PC-3 (cell line): ENCODE measurements around the gene HELLS. TPM values are rescaled to one million over a fixed set of nuclear protein-coding genes. Genes with fewer than 3 reads are reported as not detected.

Experiments used
- ATAC-seq: fragments of 200-7000 bp; cut with Tn5 transposase; 2 replicates; pipeline ENCODE4 v1.9.1; 2020; ENCODE audit warnings: mild to moderate bottlenecking, moderate library complexity
- BruUV-seq: library from RNA; stranded (reverse); fragments of 400-500 nt; replicated peaks from 2 replicates; lab custom pipeline; 2021; lab: Mats Ljungman, UMichigan
- CTCF ChIA-PET: fragments of 300-600 bp; sonication (Branson Sonifier 250); formaldehyde crosslinking; loops from one replicate; lab custom pipeline; 2022; ENCODE audit warnings: antibody characterized with exemption; lab: Charles Lee
- POLR2A ChIA-PET: fragments of 300-600 bp; sonication (Branson Sonifier 250); formaldehyde crosslinking; loops from one replicate; lab custom pipeline; 2022; ENCODE audit warnings: antibody characterized with exemption; ENCODE audit not compliant: unreplicated experiment; lab: Charles Lee
- DNase-seq: peaks from one replicate; pipeline ENCODE4 v3.0.0-alpha.2; 2015
- H2AFZ ChIP-seq: fragments of 300-600 bp; sonication (generic); 2 replicates; pipeline ENCODE4 v1.6.0; 2016; ENCODE audit warnings: antibody characterized with exemption, low read length
- H3F3A ChIP-seq: fragments of 300-600 bp; sonication (generic); one replicate; pipeline ENCODE4 v1.6.0; 2017; ENCODE audit warnings: antibody characterized with exemption, low read length, control low read depth, mild to moderate bottlenecking; ENCODE audit not compliant: unreplicated experiment
- H3K27ac ChIP-seq: fragments of 300-600 bp; sonication (generic); 2 replicates; pipeline ENCODE4 v1.5.1; 2016; ENCODE audit warnings: mild to moderate bottlenecking, low read length
- H3K27me3 ChIP-seq: fragments of 300-600 bp; sonication (generic); 2 replicates; pipeline ENCODE4 v1.6.1; 2016; ENCODE audit warnings: low read length, mixed read lengths
- H3K36me3 ChIP-seq: fragments of 300-600 bp; sonication (generic); 2 replicates; pipeline ENCODE4 v1.6.1; 2016; ENCODE audit warnings: low read depth, mixed run types, low read length, mixed read lengths
- H3K4me1 ChIP-seq: fragments of 300-600 bp; sonication (generic); 2 replicates; pipeline ENCODE4 v1.5.1; 2016; ENCODE audit warnings: low read length; ENCODE audit not compliant: insufficient read depth
- H3K4me2 ChIP-seq: fragments of 300-600 bp; sonication (generic); 2 replicates; pipeline ENCODE4 v1.6.0; 2016; ENCODE audit warnings: low read length
- H3K4me3 ChIP-seq: fragments of 300-600 bp; sonication (generic); 2 replicates; pipeline ENCODE4 v1.5.1; 2016; ENCODE audit warnings: mild to moderate bottlenecking, low read length, mixed read lengths
- H3K79me2 ChIP-seq: fragments of 300-600 bp; sonication (generic); 2 replicates; pipeline ENCODE4 v1.6.1; 2017; ENCODE audit warnings: low read length, mixed read lengths
- H3K9ac ChIP-seq: fragments of 300-600 bp; sonication (generic); 2 replicates; pipeline ENCODE4 v1.6.0; 2016; ENCODE audit warnings: mild to moderate bottlenecking, low read length
- H3K9me2 ChIP-seq: fragments of 300-600 bp; sonication (generic); replicated peaks from 2 replicates; pipeline ENCODE4 v1.6.1; 2016; ENCODE audit warnings: mixed run types, low read length, mixed read lengths
- H3K9me3 ChIP-seq: fragments of 300-600 bp; sonication (generic); 2 replicates; pipeline ENCODE4 v1.6.1; 2016; ENCODE audit warnings: low read length, mixed read lengths
- H4K20me1 ChIP-seq: fragments of 300-600 bp; sonication (generic); 2 replicates; pipeline ENCODE4 v1.6.1; 2016; ENCODE audit warnings: low read length, mixed read lengths
- EZH2 ChIP-seq: fragments of 300-600 bp; sonication (generic); IDR thresholded peaks from one replicate; pipeline ENCODE4 v1.6.1; 2017; ENCODE audit warnings: antibody characterized with exemption, mild to moderate bottlenecking, low read length; ENCODE audit not compliant: unreplicated experiment
- EZH2phosphoT487 ChIP-seq: fragments of 300-600 bp; sonication (generic); IDR thresholded peaks from 2 replicates; pipeline ENCODE4 v1.6.1; 2018; ENCODE audit warnings: mild to moderate bottlenecking, antibody characterized with exemption, low read length, borderline replicate concordance
- intact Hi-C: fragments of 100-400 bp; cut with micrococcal nuclease; formaldehyde crosslinking; loops from 2 replicates; pipeline ENCODE4 v1.9.0; 2023
- total RNA-seq: library from RNA; depleted of rRNA; stranded (reverse); fragments of >200 nt; gene quantifications from 2 replicates; pipeline ENCODE4 v1.2.3, GENCODE V29; 2014
- TF ChIP-seq, protein P1 (sequence below): fragments of 300-600 bp; sonication (generic); conservative IDR thresholded peaks from 2 replicates; pipeline ENCODE4 v1.5.1; 2017; ENCODE audit warnings: antibody characterized with exemption, low read depth, mild to moderate bottlenecking, low read length

Gene HELLS
- total RNA-seq, 1 experiment from 2014 or later, result 86.3 TPM

DNA sequence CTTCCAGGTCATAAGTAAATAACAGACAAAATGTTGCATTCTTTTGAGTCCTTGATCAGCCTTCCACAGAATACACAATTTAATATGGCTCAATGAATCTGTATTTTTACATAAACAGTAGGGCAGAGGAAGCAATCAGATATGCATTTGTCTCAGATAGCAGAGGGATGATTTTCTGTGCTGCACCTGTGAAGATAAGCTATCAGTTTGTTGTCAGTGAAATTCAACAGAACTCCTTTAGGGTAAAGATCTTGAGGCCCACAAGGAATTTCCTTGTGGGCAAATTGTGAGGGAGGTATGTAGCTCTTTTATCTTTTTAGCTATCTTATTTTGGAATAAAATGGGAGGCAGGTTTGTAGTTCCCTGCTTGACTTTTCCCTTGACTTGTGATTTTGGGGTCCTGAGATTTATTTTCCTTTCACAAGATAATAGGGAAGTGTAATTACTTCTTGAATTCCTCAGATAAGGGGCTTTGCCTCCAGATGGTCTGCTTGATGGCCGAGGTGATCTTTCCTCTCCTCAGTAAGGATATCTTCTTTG, 77.1 kb downstream of the HELLS start:
- H3F3A ChIP-seq, result no peaks in the 10 kb centered on the region
- no peaks in the 10 kb centered on the region for H3K27me3 ChIP-seq
- CTCF ChIA-PET, result no interaction called here
- no peak overlapping the region for H2AFZ ChIP-seq
- no peak overlapping the region for H3K4me3 ChIP-seq
- no peaks in the 10 kb centered on the region for H3K79me2 ChIP-seq
- no peak overlapping the region for H3K9ac ChIP-seq
- POLR2A ChIA-PET, result no interaction called here
- no peak overlapping the region for H3K4me2 ChIP-seq
- intact Hi-C loops, result no loop called here
- no peaks in the 10 kb centered on the region for H3K9me3 ChIP-seq
- no peaks in the 10 kb centered on the region for H3K9me2 ChIP-seq
- DNase-seq (no peak), ATAC-seq (no peak)
- H3K27ac ChIP-seq, result no peak overlapping the region
- H4K20me1 ChIP-seq, result no peaks in the 10 kb centered on the region
- no peaks in the 10 kb centered on the region for H3K4me1 ChIP-seq
- no peaks in the 10 kb centered on the region for H3K36me3 ChIP-seq
- TF ChIP-seq EZH2 (no peak), EZH2phosphoT487 (no peak)
- TF ChIP-seq, protein P1, sequence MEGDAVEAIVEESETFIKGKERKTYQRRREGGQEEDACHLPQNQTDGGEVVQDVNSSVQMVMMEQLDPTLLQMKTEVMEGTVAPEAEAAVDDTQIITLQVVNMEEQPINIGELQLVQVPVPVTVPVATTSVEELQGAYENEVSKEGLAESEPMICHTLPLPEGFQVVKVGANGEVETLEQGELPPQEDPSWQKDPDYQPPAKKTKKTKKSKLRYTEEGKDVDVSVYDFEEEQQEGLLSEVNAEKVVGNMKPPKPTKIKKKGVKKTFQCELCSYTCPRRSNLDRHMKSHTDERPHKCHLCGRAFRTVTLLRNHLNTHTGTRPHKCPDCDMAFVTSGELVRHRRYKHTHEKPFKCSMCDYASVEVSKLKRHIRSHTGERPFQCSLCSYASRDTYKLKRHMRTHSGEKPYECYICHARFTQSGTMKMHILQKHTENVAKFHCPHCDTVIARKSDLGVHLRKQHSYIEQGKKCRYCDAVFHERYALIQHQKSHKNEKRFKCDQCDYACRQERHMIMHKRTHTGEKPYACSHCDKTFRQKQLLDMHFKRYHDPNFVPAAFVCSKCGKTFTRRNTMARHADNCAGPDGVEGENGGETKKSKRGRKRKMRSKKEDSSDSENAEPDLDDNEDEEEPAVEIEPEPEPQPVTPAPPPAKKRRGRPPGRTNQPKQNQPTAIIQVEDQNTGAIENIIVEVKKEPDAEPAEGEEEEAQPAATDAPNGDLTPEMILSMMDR, result no peak
- BruUV-seq, result no TSS peak

GRCh38 chr10:94623572-94623971, 78.0 kb downstream of the HELLS start:
- Histone ChIP-seq H3K79me2 (no peaks in the 10 kb centered on the region), H3K27me3 (no peaks in the 10 kb centered on the region), H3K9ac (no peak overlapping the region), H3K36me3 (no peaks in the 10 kb centered on the region), H2AFZ (no peak overlapping the region), H3K27ac (no peak overlapping the region), H3K4me3 (no peak overlapping the region), H3F3A (no peaks in the 10 kb centered on the region), H3K4me1 (no peaks in the 10 kb centered on the region), H3K9me3 (no peaks in the 10 kb centered on the region), H3K4me2 (no peak overlapping the region), H3K9me2 (no peaks in the 10 kb centered on the region), H4K20me1 (no peaks in the 10 kb centered on the region)
- TF ChIP-seq EZH2 (no peak), EZH2phosphoT487 (no peak)
- TF ChIP-seq, protein P1, result no peak
- CTCF ChIA-PET, result no interaction called here
- POLR2A ChIA-PET, result no interaction called here
- no TSS peak for BruUV-seq
- ATAC-seq, result no peak
- intact Hi-C loops, result no loop called here
- DNase-seq, result no peak

GRCh38 chr10:94626476-94626875, 80.9 kb downstream of the HELLS start:
- H3K4me1 ChIP-seq, result no peaks in the 10 kb centered on the region
- H3K4me2 ChIP-seq, result no peak overlapping the region
- H3K27me3 ChIP-seq, result no peaks in the 10 kb centered on the region
- intact Hi-C loops, result no loop called here
- H3K79me2 ChIP-seq, result no peaks in the 10 kb centered on the region
- no peaks in the 10 kb centered on the region for H3K9me2 ChIP-seq
- no peak overlapping the region for H3K9ac ChIP-seq
- no peak overlapping the region for H3K27ac ChIP-seq
- no peak for TF ChIP-seq EZH2phosphoT487
- TF ChIP-seq EZH2, result no peak
- TF ChIP-seq, protein P1, result no peak
- no peaks in the 10 kb centered on the region for H4K20me1 ChIP-seq
- no TSS peak for BruUV-seq
- CTCF ChIA-PET, result no interaction called here
- DNase-seq, result no peak
- POLR2A ChIA-PET, result no interaction called here
- no peaks in the 10 kb centered on the region for H3K36me3 ChIP-seq
- H3K9me3 ChIP-seq, result no peaks in the 10 kb centered on the region
- H3F3A ChIP-seq, result no peaks in the 10 kb centered on the region
- H2AFZ ChIP-seq, result no peak overlapping the region
- H3K4me3 ChIP-seq, result no peak overlapping the region
- no peak for ATAC-seq
